ENCODE measurements around the gene IFNGR2.

- TF ChIP-seq CTCF (conservative IDR thresholded peaks at IDR 0.05; ENCODE audit: low read length) (no peak), EZH2phosphoT487 (IDR thresholded peaks at IDR 0.05; ENCODE audit: borderline replicate concordance) (no peak)
These were observed 15.5 kb downstream of the IFNGR2 start for GRCh38 chr21:33418691-33419090.
